ENCODE measurements around the gene OPA3. TPM values are rescaled to one million over a fixed set of nuclear protein-coding genes. Genes with fewer than 3 reads are reported as not detected.

The OPA3 gene
- total and polyA plus RNA-seq, 4 donors, result 3.5 to 13.6 (median 7.7) TPM

DNA sequence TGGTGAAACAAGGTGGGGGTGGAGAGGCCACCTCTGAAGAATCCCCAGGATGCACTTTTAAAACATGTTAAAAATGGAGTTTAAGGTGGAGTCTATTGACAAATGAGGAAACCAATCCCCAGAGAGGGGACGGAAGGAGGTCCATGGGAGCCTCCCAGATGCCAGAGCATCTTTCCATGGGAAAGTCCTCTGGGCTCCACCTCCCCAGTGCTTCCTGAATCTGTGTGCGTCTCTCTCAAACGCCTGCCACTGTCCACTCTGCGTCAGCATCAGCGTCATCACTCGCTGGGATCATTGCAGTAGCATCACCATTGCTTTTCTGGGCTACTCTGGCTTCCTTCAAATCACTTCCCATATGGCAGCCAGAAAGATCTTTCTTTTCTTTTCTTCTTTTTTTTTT is 11.2 kb upstream of the OPA3 start:
- Histone ChIP-seq H3K36me3 (ENCODE audit: control insufficient read depth in 4 of 4, insufficient read depth in 4 of 4, low read length in 4 of 4) (peaks cover 0 to 4% (median 0%) of the 10 kb centered on the region in 4 donors), H3K27ac (ENCODE audit: low read depth in 1 of 2, low read length in 1 of 2) (no peak overlapping the region), H3K9ac (ENCODE audit: insufficient read depth in 1 of 2, low read length in 2 of 2) (no peak overlapping the region), H3K4me1 (ENCODE audit: control insufficient read depth in 5 of 5, insufficient read depth in 5 of 5, low read length in 5 of 5) (peaks cover 0 to 15% (median 0%) of the 10 kb centered on the region in 5 donors), H3K9me3 (ENCODE audit: control insufficient read depth in 4 of 4, insufficient read depth in 3 of 4, low read length in 3 of 4) (no peaks in the 10 kb centered on the region), H3K27me3 (ENCODE audit: control insufficient read depth in 3 of 3, insufficient read depth in 3 of 3, low read length in 2 of 3) (peaks cover 0 to 61% (median 41%) of the 10 kb centered on the region in 3 donors), H3K4me3 (no peak overlapping the region)
- ATAC-seq (ENCODE audit: insufficient read depth, low FRiP score) (no peak), DNase-seq (no peak)
- 66% methylated on average over 6 of the region's 6 CpGs for WGBS, 2 donors
- TF ChIP-seq, protein P1, sequence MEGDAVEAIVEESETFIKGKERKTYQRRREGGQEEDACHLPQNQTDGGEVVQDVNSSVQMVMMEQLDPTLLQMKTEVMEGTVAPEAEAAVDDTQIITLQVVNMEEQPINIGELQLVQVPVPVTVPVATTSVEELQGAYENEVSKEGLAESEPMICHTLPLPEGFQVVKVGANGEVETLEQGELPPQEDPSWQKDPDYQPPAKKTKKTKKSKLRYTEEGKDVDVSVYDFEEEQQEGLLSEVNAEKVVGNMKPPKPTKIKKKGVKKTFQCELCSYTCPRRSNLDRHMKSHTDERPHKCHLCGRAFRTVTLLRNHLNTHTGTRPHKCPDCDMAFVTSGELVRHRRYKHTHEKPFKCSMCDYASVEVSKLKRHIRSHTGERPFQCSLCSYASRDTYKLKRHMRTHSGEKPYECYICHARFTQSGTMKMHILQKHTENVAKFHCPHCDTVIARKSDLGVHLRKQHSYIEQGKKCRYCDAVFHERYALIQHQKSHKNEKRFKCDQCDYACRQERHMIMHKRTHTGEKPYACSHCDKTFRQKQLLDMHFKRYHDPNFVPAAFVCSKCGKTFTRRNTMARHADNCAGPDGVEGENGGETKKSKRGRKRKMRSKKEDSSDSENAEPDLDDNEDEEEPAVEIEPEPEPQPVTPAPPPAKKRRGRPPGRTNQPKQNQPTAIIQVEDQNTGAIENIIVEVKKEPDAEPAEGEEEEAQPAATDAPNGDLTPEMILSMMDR (IDR thresholded peaks at IDR 0.05; ENCODE audit: control extremely low read depth, extremely low read depth), result no peak

GRCh38 chr19:45593520-45593919 is 8.9 kb upstream of the OPA3 start:
- H3K36me3 ChIP-seq (ENCODE audit: control insufficient read depth in 4 of 4, insufficient read depth in 4 of 4, low read length in 4 of 4), result peaks cover 0 to 7% (median 0%) of the 10 kb centered on the region in 4 donors
- ATAC-seq (ENCODE audit: insufficient read depth, low FRiP score) (no peak), DNase-seq (no peak)
- WGBS, 2 donors, result 17 to 30% methylated on average over 1 of the region's 1 CpG
- no peak overlapping the region for H3K9ac ChIP-seq (ENCODE audit: insufficient read depth in 1 of 2, low read length in 2 of 2)
- H3K4me1 ChIP-seq (ENCODE audit: control insufficient read depth in 5 of 5, insufficient read depth in 5 of 5, low read length in 5 of 5), result peaks cover 0 to 18% (median 0%) of the 10 kb centered on the region in 5 donors
- H3K27me3 ChIP-seq (ENCODE audit: control insufficient read depth in 3 of 3, insufficient read depth in 3 of 3, low read length in 2 of 3), result peaks cover 0 to 38% (median 20%) of the 10 kb centered on the region in 3 donors
- H3K9me3 ChIP-seq (ENCODE audit: control insufficient read depth in 4 of 4, insufficient read depth in 3 of 4, low read length in 3 of 4), result no peaks in the 10 kb centered on the region
- TF ChIP-seq, protein P1 (IDR thresholded peaks at IDR 0.05; ENCODE audit: control extremely low read depth, extremely low read depth), result no peak
- H3K27ac ChIP-seq (ENCODE audit: low read depth in 1 of 2, low read length in 1 of 2), result no peak overlapping the region
- no peak overlapping the region for H3K4me3 ChIP-seq

DNA sequence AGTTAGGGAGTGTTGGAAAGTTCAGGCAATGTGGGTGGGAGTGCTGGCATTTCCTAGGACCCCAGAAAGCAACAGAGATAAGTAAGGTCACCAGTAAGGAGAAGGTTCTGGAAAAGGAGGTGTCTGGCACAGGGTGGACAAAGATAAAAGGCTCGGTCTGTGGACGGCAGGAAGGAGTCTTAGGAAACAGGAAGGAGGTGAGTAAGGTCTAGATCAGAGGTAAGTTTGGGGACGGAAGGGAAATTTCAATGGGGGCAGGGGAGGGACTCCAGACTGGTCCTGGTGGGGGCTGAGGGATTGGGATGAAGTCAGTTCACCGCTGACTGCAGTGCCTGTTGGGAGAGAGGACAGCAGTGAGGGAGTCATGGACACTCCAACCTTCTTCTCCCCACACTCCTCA is 7.8 kb upstream of the OPA3 start:
- Histone ChIP-seq H3K27ac (ENCODE audit: low read depth in 1 of 2, low read length in 1 of 2) (peak overlapping the region in 1 of 2 donors; percentile 5), H3K4me3 (no peak overlapping the region), H3K9ac (ENCODE audit: insufficient read depth in 1 of 2, low read length in 2 of 2) (no peak overlapping the region), H3K9me3 (ENCODE audit: control insufficient read depth in 4 of 4, insufficient read depth in 3 of 4, low read length in 3 of 4) (no peaks in the 10 kb centered on the region), H3K27me3 (ENCODE audit: control insufficient read depth in 3 of 3, insufficient read depth in 3 of 3, low read length in 2 of 3) (peaks cover 0 to 26% (median 11%) of the 10 kb centered on the region in 3 donors), H3K4me1 (ENCODE audit: control insufficient read depth in 5 of 5, insufficient read depth in 5 of 5, low read length in 5 of 5) (peaks cover 0 to 18% (median 0%) of the 10 kb centered on the region in 5 donors), H3K36me3 (ENCODE audit: control insufficient read depth in 4 of 4, insufficient read depth in 4 of 4, low read length in 4 of 4) (peaks cover 0 to 7% (median 0%) of the 10 kb centered on the region in 4 donors)
- DNase-seq, result no peak
- 20 to 21% methylated on average over 4 of the region's 4 CpGs for WGBS, 2 donors
- TF ChIP-seq, protein P1 (IDR thresholded peaks at IDR 0.05; ENCODE audit: control extremely low read depth, extremely low read depth), result no peak
- ATAC-seq (ENCODE audit: insufficient read depth, low FRiP score), result no peak

DNA sequence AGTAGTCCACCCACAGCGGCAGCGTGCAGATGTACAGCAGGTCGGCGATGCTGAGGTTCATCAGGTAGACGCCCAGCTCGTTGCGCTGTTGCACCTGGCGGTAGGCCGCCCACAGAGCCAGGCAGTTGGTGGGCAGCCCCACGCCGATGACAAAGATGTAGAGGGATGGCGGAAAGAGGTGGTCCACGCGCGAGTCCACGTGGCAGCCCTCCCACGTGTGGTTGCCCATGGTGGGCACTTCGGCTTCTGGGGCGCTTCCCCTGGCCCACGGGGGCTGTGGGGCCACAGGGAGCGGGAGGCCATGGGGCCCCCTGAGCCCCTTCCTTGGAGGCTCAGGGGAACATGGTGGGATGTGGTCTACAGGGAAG is 7.0 kb upstream of the OPA3 start:
- Histone ChIP-seq H3K9ac (ENCODE audit: insufficient read depth in 1 of 2, low read length in 2 of 2) (no peak overlapping the region), H3K27ac (ENCODE audit: low read depth in 1 of 2, low read length in 1 of 2) (no peak overlapping the region), H3K4me1 (ENCODE audit: control insufficient read depth in 5 of 5, insufficient read depth in 5 of 5, low read length in 5 of 5) (peaks cover 0 to 14% (median 0%) of the 10 kb centered on the region in 5 donors), H3K4me3 (no peak overlapping the region), H3K36me3 (ENCODE audit: control insufficient read depth in 4 of 4, insufficient read depth in 4 of 4, low read length in 4 of 4) (peaks cover 0 to 7% (median 0%) of the 10 kb centered on the region in 4 donors), H3K9me3 (ENCODE audit: control insufficient read depth in 4 of 4, insufficient read depth in 3 of 4, low read length in 3 of 4) (no peaks in the 10 kb centered on the region), H3K27me3 (ENCODE audit: control insufficient read depth in 3 of 3, insufficient read depth in 3 of 3, low read length in 2 of 3) (peaks cover 0 to 19% (median 5%) of the 10 kb centered on the region in 3 donors)
- no peak for DNase-seq
- TF ChIP-seq, protein P1 (IDR thresholded peaks at IDR 0.05; ENCODE audit: control extremely low read depth, extremely low read depth), result no peak
- 90 to 92% methylated on average over 21 of the region's 21 CpGs for WGBS, 2 donors
- no peak for ATAC-seq (ENCODE audit: insufficient read depth, low FRiP score)
